ENCODE data around the gene TMEM250. TPM values are rescaled to one million over a fixed set of nuclear protein-coding genes. Genes with fewer than 3 reads are reported as not detected.

Gene TMEM250
- total RNA-seq, 4 donors from 2014 or later = 52.3 to 62.9 (median 55.1) TPM

- DNase-seq (ENCODE audit: low spot score in 2 of 2) = no peak
- TF ChIP-seq POLR2A (IDR thresholded peaks at IDR 0.05) = no peak
- TF ChIP-seq, protein P1, sequence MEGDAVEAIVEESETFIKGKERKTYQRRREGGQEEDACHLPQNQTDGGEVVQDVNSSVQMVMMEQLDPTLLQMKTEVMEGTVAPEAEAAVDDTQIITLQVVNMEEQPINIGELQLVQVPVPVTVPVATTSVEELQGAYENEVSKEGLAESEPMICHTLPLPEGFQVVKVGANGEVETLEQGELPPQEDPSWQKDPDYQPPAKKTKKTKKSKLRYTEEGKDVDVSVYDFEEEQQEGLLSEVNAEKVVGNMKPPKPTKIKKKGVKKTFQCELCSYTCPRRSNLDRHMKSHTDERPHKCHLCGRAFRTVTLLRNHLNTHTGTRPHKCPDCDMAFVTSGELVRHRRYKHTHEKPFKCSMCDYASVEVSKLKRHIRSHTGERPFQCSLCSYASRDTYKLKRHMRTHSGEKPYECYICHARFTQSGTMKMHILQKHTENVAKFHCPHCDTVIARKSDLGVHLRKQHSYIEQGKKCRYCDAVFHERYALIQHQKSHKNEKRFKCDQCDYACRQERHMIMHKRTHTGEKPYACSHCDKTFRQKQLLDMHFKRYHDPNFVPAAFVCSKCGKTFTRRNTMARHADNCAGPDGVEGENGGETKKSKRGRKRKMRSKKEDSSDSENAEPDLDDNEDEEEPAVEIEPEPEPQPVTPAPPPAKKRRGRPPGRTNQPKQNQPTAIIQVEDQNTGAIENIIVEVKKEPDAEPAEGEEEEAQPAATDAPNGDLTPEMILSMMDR (IDR thresholded peaks at IDR 0.05) = no peak
- intact Hi-C loops (cut with DNase I; ENCODE audit: low total_unique reads) = no loop called here
- WGBS, 2 donors = 85% methylated on average over 32 to 33 of the region's 34 CpGs
- no peak overlapping the region for H3K4me3 ChIP-seq (ENCODE audit: low read depth, poor library complexity, severe bottlenecking)
These were observed 35.9 kb downstream of the TMEM250 start for GRCh38 chr9:136082496-136083361.

DNA sequence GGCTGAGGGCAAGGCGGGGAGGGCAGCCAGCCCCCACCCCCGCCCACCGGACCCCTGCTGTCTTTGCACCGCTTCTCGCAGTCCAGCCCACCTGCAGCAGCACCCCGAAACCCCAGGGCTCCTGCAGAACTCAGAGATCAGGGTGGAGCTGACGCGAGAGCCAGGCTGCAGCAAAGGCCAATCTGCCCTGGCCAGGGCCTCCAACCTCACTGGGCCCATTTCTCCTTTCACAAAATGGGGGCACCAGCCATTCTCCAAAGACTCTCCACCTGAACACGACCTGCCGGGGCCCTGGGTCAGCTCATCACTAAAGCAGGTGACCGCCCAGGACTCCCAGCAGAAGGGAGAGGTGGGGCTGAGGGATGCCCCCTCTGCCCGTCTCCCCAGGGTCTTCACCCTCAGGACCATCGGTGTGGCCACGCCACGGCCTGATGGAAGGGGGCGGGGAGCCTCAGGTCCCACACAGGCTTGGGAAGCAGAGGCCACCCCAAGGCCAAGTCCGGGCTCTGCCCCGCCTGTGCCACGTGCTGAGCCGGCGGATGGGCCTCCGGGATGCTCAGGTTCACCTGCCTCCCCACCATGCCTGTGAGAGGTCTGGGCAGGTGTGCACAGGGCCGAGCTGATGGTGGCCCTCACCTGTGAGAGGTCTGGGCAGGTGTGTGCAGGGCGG lies 36.7 kb downstream of the TMEM250 start:
- TF ChIP-seq, protein P1 (IDR thresholded peaks at IDR 0.05) = no peak
- TF ChIP-seq POLR2A (IDR thresholded peaks at IDR 0.05) = no peak
- DNase-seq (ENCODE audit: low spot score in 2 of 2) = no peak
- intact Hi-C loops (cut with DNase I; ENCODE audit: low total_unique reads) = no loop called here
- WGBS, 2 donors = 76 to 91% methylated on average over 8 to 23 of the region's 24 CpGs
- no peak overlapping the region for H3K4me3 ChIP-seq (ENCODE audit: low read depth, poor library complexity, severe bottlenecking)

DNA sequence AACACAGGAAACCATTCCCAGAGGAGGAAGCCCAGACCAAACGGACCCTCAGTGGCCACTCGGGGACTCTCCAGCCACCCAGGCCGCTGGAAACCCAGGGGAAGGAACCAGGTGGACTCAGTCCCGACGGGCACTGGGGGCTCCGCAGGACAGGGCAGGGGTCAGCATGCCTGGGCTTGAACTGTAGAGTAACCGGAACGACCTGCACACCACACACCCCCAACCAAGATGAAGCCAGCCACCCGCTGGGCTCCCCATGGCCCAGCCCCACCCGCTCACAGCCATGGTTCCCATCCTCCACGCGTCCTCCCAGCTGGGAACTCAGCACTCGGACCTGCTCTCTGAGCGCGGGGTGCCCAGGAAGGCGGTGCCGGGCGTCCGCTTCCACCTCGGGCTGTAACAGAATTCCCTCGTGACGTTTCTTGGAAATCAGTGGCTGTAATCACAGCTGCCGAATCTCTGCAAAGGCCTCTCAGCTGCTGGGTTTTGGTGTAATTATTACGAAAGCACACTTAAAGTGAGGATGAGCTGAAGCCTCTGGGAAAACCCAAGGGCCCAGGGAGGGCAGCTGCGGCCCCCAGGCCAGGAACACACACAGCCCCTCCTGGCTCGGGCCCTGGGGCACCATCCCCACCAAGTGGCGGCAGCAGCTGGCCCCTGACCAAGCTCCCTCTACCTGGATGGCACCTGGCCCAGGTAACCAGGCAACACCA lies 37.4 kb downstream of the TMEM250 start:
- H3K4me3 ChIP-seq (ENCODE audit: low read depth, poor library complexity, severe bottlenecking) = no peak overlapping the region
- intact Hi-C loops (cut with DNase I; ENCODE audit: low total_unique reads) = no loop called here
- no peak for DNase-seq (ENCODE audit: low spot score in 2 of 2)
- WGBS, 2 donors = 77% methylated on average over 21 to 27 of the region's 27 CpGs
- TF ChIP-seq POLR2A (IDR thresholded peaks at IDR 0.05) = no peak
- TF ChIP-seq, protein P1 (IDR thresholded peaks at IDR 0.05) = no peak

GRCh38 chr9:136080716-136081112 lies 38.0 kb downstream of the TMEM250 start:
- WGBS, 2 donors = 89 to 91% methylated on average over 22 of the region's 23 CpGs
- H3K4me3 ChIP-seq (ENCODE audit: low read depth, poor library complexity, severe bottlenecking) = no peak overlapping the region
- DNase-seq (ENCODE audit: low spot score in 2 of 2) = no peak
- no peak for TF ChIP-seq POLR2A (IDR thresholded peaks at IDR 0.05)
- TF ChIP-seq, protein P1 (IDR thresholded peaks at IDR 0.05) = no peak
- intact Hi-C loops (cut with DNase I; ENCODE audit: low total_unique reads) = no loop called here

- DNase-seq (ENCODE audit: low spot score in 2 of 2) = no peak
- WGBS, 2 donors = 66 to 67% methylated on average over 3 to 5 of the region's 6 CpGs
- intact Hi-C loops (cut with DNase I; ENCODE audit: low total_unique reads) = no loop called here
- TF ChIP-seq, protein P1 (IDR thresholded peaks at IDR 0.05) = no peak
- no peak for TF ChIP-seq POLR2A (IDR thresholded peaks at IDR 0.05)
- H3K4me3 ChIP-seq (ENCODE audit: low read depth, poor library complexity, severe bottlenecking) = no peak overlapping the region
These were observed 38.8 kb downstream of the TMEM250 start for GRCh38 chr9:136079916-136080246.
